ENCODE data around the gene PRRX2.

The PRRX2 gene

GRCh38 chr9:129671519-129671918, 6.1 kb downstream of the PRRX2 start:
- DNase-seq (ENCODE audit: low read depth): no peak
- no peak for TF ChIP-seq CTCF (IDR thresholded peaks at IDR 0.05; ENCODE audit: low read depth, low read length, missing control alignments)
- no peak overlapping the region for H3K4me3 ChIP-seq (ENCODE audit: low read depth, low read length)

GRCh38 chr9:129672702-129673101, 7.3 kb downstream of the PRRX2 start:
- DNase-seq (ENCODE audit: low read depth): no peak
- no peak overlapping the region for H3K4me3 ChIP-seq (ENCODE audit: low read depth, low read length)
- TF ChIP-seq CTCF (IDR thresholded peaks at IDR 0.05; ENCODE audit: low read depth, low read length, missing control alignments): no peak

GRCh38 chr9:129673602-129674001, 8.2 kb downstream of the PRRX2 start:
- DNase-seq (ENCODE audit: low read depth): no peak
- no peak for TF ChIP-seq CTCF (IDR thresholded peaks at IDR 0.05; ENCODE audit: low read depth, low read length, missing control alignments)

GRCh38 chr9:129674229-129674628, 8.8 kb downstream of the PRRX2 start:
- no peak for DNase-seq (ENCODE audit: low read depth)
- no peak for TF ChIP-seq CTCF (IDR thresholded peaks at IDR 0.05; ENCODE audit: low read depth, low read length, missing control alignments)
- no peak overlapping the region for H3K4me3 ChIP-seq (ENCODE audit: low read depth, low read length)

More at GRCh38 chr9:129673602-129674001, 8.2 kb downstream of the PRRX2 start:
- H3K4me3 ChIP-seq (ENCODE audit: low read depth, low read length): no peak overlapping the region

- no peak for DNase-seq (ENCODE audit: low read depth)
- no peak for TF ChIP-seq CTCF (IDR thresholded peaks at IDR 0.05; ENCODE audit: low read depth, low read length, missing control alignments)
- H3K4me3 ChIP-seq (ENCODE audit: low read depth, low read length): no peak overlapping the region
Observed at GRCh38 chr9:129675620-129676019, 10.2 kb downstream of the PRRX2 start.

GRCh38 chr9:129676287-129676686, 10.8 kb downstream of the PRRX2 start:
- no peak overlapping the region for H3K4me3 ChIP-seq (ENCODE audit: low read depth, low read length)
- no peak for DNase-seq (ENCODE audit: low read depth)
- TF ChIP-seq CTCF (IDR thresholded peaks at IDR 0.05; ENCODE audit: low read depth, low read length, missing control alignments): no peak

GRCh38 chr9:129676975-129677374, 11.5 kb downstream of the PRRX2 start:
- TF ChIP-seq CTCF (IDR thresholded peaks at IDR 0.05; ENCODE audit: low read depth, low read length, missing control alignments): no peak
- no peak overlapping the region for H3K4me3 ChIP-seq (ENCODE audit: low read depth, low read length)
- DNase-seq (ENCODE audit: low read depth): no peak

Measured in GM12864 (cell line).